Upper lobe of left lung (tissue), 6 donors: ENCODE measurements around the gene JPT1. TPM values are rescaled to one million over a fixed set of nuclear protein-coding genes. Genes with fewer than 3 reads are reported as not detected.
A peak's percentile ranks its signal among the peaks of the same experiment; 100 is the strongest.

Experiments used
- ATAC-seq, 2 donors: fragments of 200-7000 bp; cut with Tn5 transposase; one replicate each; pipeline ENCODE4 v1.9.1; 2022; ENCODE audit warnings: mild to moderate bottlenecking in 2 of 2, moderate library complexity in 2 of 2; ENCODE audit not compliant: low FRiP score in 2 of 2
- DNase-seq, 2 donors: peaks; one replicate each; pipeline ENCODE4 v3.0.0-alpha.2; 2019 to 2020
- H3K27ac ChIP-seq, 4 donors: fragments of 200-600 bp; sonication (generic); one replicate each; pipeline ENCODE4 v1.5.1; 2016 to 2019
- H3K27me3 ChIP-seq, 4 donors: fragments of 200-600 bp; sonication (generic); one replicate each; pipeline ENCODE4 v1.5.1; 2017 to 2019
- H3K36me3 ChIP-seq, 4 donors: fragments of 200-600 bp; sonication (generic); one replicate each; pipeline ENCODE4 v1.5.1; 2016 to 2019
- H3K4me1 ChIP-seq, 4 donors: fragments of 200-600 bp; sonication (generic); one replicate each; pipeline ENCODE4 v1.5.1; 2018 to 2019
- H3K4me3 ChIP-seq, 4 donors: fragments of 200-600 bp; sonication (generic); one replicate each; pipeline ENCODE4 v1.5.1; 2017 to 2019; ENCODE audit warnings: mild to moderate bottlenecking in 2 of 4, moderate library complexity in 1 of 4
- H3K9me3 ChIP-seq, 4 donors: fragments of 200-600 bp; sonication (generic); one replicate each; pipeline ENCODE4 v1.5.1; 2018 to 2019
- EP300 ChIP-seq, 4 donors: sonication (generic); formaldehyde crosslinking; IDR thresholded peaks; one replicate each; pipeline ENCODE4 v1.5.1; 2017; ENCODE audit warnings: antibody characterized with exemption in 4 of 4, control low read depth in 2 of 4
- POLR2A ChIP-seq, 4 donors: fragments of 450-650 bp; IDR thresholded peaks; one replicate each; pipeline ENCODE4 v1.5.1; 2016 to 2017; ENCODE audit warnings: antibody characterized with exemption in 4 of 4, mild to moderate bottlenecking in 2 of 4
- POLR2AphosphoS5 ChIP-seq, 2 donors: sonication (generic); formaldehyde crosslinking; IDR thresholded peaks; one replicate each; pipeline ENCODE4 v1.5.1; 2017; ENCODE audit warnings: antibody characterized with exemption in 2 of 2
- WGBS, 2 donors: methylation state at CpG; one replicate each; pipeline ENCODE4 v1.1.5; 2017 to 2018; 5-methylcytosine and 5-hydroxymethylcytosine counted together
- small RNA-seq, 4 donors: library from RNA; depleted of rRNA; stranded (forward); fragments of <200 nt; gene quantifications; one replicate each; pipeline ENCODE3, GENCODE V24; 2016
- total RNA-seq, 6 donors: library from RNA; depleted of rRNA in 4 of 6; stranded (reverse); fragments of >200 nt in 4 of 6; gene quantifications; one replicate each; pipeline versions ENCODE4 v1.1.0 to v1.2.1, GENCODE V29; 2016 to 2021
- TF ChIP-seq, protein P1 (sequence below), 6 experiments: fragments of 450-650 bp in 4 of 6; fragments of 200-600 bp in 2 of 6; sonication (generic) in 2 of 6; IDR thresholded peaks; one replicate each; pipeline ENCODE4 v1.5.1; 2016 to 2019; ENCODE audit warnings: antibody characterized with exemption in 6 of 6
- donor health status: DM: no; HTN: no; CAD: no; lungs with moderate emphysema.
- donor health status: DM: no; HTN: yes; CAD: no; lungs with severe emphysema.

JPT1 gene
- total RNA-seq, 6 donors from 2014 or later, result 44.0 to 118 (median 70.1) TPM

DNA sequence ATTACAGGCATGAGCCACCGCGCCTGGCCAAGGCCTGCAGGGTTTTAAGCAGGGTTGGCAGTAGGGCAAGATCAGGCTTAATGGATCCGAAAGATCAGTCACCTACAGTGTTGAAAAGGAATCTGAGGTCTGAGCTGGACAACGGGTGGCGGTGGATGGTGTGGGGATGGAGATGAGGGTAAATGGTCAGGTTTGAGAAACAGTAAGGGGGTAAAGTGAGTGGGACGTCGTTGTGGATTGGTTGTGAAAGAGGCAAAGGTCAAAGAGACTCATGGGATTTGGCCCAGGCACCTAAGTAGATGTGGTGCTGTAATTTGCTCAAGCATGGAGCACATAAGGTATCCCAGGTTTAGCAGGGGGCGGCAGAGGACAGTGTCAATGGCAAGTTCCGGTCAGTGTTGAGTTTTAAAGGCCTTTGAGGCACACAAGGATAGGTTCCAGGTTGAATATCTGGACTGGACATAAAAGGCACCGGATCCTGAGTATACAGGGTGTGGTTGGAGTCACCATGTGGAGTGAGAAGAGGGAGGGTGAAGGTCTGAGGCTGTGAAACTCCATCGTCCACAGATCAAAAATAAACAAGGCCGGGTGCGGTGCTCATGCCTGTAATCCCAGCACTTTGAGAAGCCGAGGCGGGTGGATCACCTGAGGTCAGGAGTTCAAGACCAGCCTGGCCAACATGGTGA, 67.7 kb downstream of the JPT1 start:
- no peak for TF ChIP-seq POLR2AphosphoS5 (IDR thresholded peaks at IDR 0.05)
- TF ChIP-seq EP300 (IDR thresholded peaks at IDR 0.05), result no peak
- TF ChIP-seq POLR2A (IDR thresholded peaks at IDR 0.05), result no peak
- TF ChIP-seq, protein P1, sequence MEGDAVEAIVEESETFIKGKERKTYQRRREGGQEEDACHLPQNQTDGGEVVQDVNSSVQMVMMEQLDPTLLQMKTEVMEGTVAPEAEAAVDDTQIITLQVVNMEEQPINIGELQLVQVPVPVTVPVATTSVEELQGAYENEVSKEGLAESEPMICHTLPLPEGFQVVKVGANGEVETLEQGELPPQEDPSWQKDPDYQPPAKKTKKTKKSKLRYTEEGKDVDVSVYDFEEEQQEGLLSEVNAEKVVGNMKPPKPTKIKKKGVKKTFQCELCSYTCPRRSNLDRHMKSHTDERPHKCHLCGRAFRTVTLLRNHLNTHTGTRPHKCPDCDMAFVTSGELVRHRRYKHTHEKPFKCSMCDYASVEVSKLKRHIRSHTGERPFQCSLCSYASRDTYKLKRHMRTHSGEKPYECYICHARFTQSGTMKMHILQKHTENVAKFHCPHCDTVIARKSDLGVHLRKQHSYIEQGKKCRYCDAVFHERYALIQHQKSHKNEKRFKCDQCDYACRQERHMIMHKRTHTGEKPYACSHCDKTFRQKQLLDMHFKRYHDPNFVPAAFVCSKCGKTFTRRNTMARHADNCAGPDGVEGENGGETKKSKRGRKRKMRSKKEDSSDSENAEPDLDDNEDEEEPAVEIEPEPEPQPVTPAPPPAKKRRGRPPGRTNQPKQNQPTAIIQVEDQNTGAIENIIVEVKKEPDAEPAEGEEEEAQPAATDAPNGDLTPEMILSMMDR (IDR thresholded peaks at IDR 0.05), result no peak
- no peaks in the 10 kb centered on the region for H3K9me3 ChIP-seq
- no peaks in the 10 kb centered on the region for H3K36me3 ChIP-seq
- no peak for ATAC-seq
- H3K4me3 ChIP-seq, result peak overlapping the region in 2 of 4 donors; percentile 60 to 73
- H3K27me3 ChIP-seq, result no peaks in the 10 kb centered on the region
- H3K27ac ChIP-seq, result peak overlapping the region; percentile 95 to 98 (median 98)
- peak in 1 of 2 donors; percentile 41 for DNase-seq
- peaks cover 44 to 70% (median 51%) of the 10 kb centered on the region in 4 donors for H3K4me1 ChIP-seq
- WGBS, 2 donors, result 62 to 66% methylated on average over 15 of the region's 15 CpGs

Small RNA genes within 50 kb of the gene (small RNA-seq; reads per million reads assigned to genes)
- 0 reads per million in 4 donors for gene RF00019

Other genes starting within 250 kb of the JPT1 start
- gene USH1G, start 231.3 kb downstream of the JPT1 start, total RNA-seq, result under 1 TPM in 1 of 6 donors, not detected in 5; 0.13 TPM
- gene OTOP2, start 230.2 kb downstream of the JPT1 start, total RNA-seq, result not detected
- not detected for gene OTOP3, start 218.6 kb downstream of the JPT1 start, total RNA-seq
- 10 to 100 TPM; 21.6 to 60.8 (median 33.3) TPM for gene HID1, start 181.8 kb downstream of the JPT1 start, total RNA-seq
- gene CDR2L, start 166.9 kb downstream of the JPT1 start, total RNA-seq, result 10 to 100 TPM; 15.6 to 48.8 (median 24.7) TPM
- gene MRPL58, start 141.8 kb downstream of the JPT1 start, total RNA-seq, result 10 to 100 TPM; 10.5 to 41.0 (median 21.8) TPM
- 100 to 1,000 TPM; 126 to 198 (median 186) TPM for gene ATP5PD, start 107.5 kb downstream of the JPT1 start, total RNA-seq
- 10 to 100 TPM; 17.8 to 26.1 (median 22.9) TPM for gene KCTD2, start 107.3 kb downstream of the JPT1 start, total RNA-seq
- 100 to 1,000 TPM in 4 of 6 donors, 10 to 100 TPM in 2; 40.6 to 234 (median 123) TPM for gene SLC16A5, start 66.6 kb downstream of the JPT1 start, total RNA-seq
- 10 to 100 TPM in 5 of 6 donors, 1 to 10 TPM in 1; 7.3 to 29.5 (median 16.6) TPM for gene ARMC7, start 44.5 kb downstream of the JPT1 start, total RNA-seq
- gene NT5C, start 22.8 kb downstream of the JPT1 start, total RNA-seq, result 100 to 1,000 TPM in 2 of 6 donors, 10 to 100 TPM in 4; 46.4 to 113 (median 76.6) TPM
- gene SUMO2, start 28.4 kb upstream of the JPT1 start, total RNA-seq, result 100 to 1,000 TPM in 2 of 6 donors, 10 to 100 TPM in 4; 19.9 to 343 (median 64.9) TPM
- gene NUP85, start 51.2 kb upstream of the JPT1 start, total RNA-seq, result 10 to 100 TPM; 21.7 to 69.1 (median 43.5) TPM
- gene GGA3, start 107.1 kb upstream of the JPT1 start, total RNA-seq, result 100 to 1,000 TPM in 2 of 6 donors, 10 to 100 TPM in 4; 32.3 to 139 (median 55.4) TPM
- gene MRPS7, start 107.4 kb upstream of the JPT1 start, total RNA-seq, result 10 to 100 TPM; 23.7 to 56.7 (median 36.9) TPM
- 10 to 100 TPM; 19.9 to 42.8 (median 36.2) TPM for gene MIF4GD, start 116.7 kb upstream of the JPT1 start, total RNA-seq
- gene SLC25A19, start 134.9 kb upstream of the JPT1 start, total RNA-seq, result 10 to 100 TPM; 21.9 to 37.0 (median 23.9) TPM